ENCODE results near the gene CCDC190. TPM values are rescaled to one million over a fixed set of nuclear protein-coding genes. Genes with fewer than 3 reads are reported as not detected.

CCDC190 gene
- total and polyA plus RNA-seq, 3 donors from 2014 or later: 0.19 to 1.6 (median 1.2) TPM

DNA sequence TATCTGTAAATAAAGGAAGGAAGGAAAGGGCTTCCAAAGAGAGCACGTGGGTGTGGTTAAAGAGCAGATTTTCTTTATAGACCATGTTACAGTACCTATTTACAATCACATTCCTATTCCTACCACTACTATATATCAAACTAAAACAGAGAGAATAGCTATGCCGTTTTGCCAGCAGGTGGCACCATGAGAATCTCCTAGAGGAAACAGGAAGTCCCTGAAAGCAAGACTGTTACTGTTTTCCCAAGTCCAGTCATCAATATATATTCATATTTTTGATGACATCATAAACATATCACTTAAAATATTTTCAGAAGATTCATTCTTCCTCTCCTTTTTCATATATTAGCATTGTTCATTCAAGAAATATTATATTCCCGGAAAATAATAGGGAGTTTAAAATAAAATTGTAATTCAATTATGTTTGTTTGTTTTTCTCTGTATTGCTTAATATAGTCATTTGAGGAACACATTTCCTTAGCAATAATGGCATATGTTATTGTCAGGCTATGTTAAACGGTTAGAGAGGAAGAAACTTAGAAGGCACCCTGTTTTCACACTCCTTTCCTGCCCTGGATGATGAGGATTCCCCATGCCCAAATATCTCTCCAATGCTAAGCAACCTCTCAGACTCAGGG lies 6.6 kb downstream of the CCDC190 start:
- WGBS, 2 donors: 42% methylated on average over 4 of the region's 4 CpGs
- H3K4me3 ChIP-seq: no peak overlapping the region
- TF ChIP-seq, protein P1, sequence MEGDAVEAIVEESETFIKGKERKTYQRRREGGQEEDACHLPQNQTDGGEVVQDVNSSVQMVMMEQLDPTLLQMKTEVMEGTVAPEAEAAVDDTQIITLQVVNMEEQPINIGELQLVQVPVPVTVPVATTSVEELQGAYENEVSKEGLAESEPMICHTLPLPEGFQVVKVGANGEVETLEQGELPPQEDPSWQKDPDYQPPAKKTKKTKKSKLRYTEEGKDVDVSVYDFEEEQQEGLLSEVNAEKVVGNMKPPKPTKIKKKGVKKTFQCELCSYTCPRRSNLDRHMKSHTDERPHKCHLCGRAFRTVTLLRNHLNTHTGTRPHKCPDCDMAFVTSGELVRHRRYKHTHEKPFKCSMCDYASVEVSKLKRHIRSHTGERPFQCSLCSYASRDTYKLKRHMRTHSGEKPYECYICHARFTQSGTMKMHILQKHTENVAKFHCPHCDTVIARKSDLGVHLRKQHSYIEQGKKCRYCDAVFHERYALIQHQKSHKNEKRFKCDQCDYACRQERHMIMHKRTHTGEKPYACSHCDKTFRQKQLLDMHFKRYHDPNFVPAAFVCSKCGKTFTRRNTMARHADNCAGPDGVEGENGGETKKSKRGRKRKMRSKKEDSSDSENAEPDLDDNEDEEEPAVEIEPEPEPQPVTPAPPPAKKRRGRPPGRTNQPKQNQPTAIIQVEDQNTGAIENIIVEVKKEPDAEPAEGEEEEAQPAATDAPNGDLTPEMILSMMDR (IDR thresholded peaks at IDR 0.05): peak; percentile 28 to 73 (median 50)
- TF ChIP-seq POLR2A (IDR thresholded peaks at IDR 0.05): no peak

DNA sequence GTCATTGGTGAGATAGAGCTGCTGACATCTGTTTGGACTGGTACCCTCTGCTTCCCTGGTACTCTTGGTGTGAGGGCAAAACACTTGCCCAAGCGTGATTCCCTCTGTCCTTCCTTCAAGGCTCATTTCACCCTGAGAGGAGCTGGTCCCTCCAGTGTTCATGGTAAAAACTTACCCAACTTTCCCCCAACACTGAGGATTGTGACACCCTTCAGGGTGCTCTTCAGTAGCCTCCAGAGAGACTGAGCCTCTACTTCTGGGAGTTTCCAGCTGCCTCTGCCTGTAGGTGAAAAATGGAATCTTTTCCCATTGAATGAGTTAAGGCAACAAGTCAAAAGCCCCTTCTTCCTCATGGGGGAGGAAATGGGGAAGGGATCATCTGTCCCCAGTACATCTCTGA lies 9.6 kb downstream of the CCDC190 start:
- no peak for DNase-seq
- Histone ChIP-seq H3K27ac (no peak overlapping the region), H3K9me3 (no peaks in the 10 kb centered on the region), H3K4me3 (no peak overlapping the region), H3K27me3 (no peaks in the 10 kb centered on the region), H3K36me3 (ENCODE audit: low read depth, missing control alignments) (no peaks in the 10 kb centered on the region), H3K4me1 (no peaks in the 10 kb centered on the region)
- TF ChIP-seq, protein P1 (IDR thresholded peaks at IDR 0.05): no peak
- no peak for TF ChIP-seq POLR2A (IDR thresholded peaks at IDR 0.05)
- intact Hi-C loops (cut with DNase I; ENCODE audit: low total_unique reads): loop anchor here (10.0 kb wide), 1 partner anchor 463 kb away; no protein-coding TSS in a partner anchor
- 83 to 100% methylated on average over 1 of the region's 1 CpG for WGBS, 2 donors

More for the DNA sequence above, 6.6 kb downstream of the CCDC190 start:
- no peaks in the 10 kb centered on the region for H3K4me1 ChIP-seq
- H3K9me3 ChIP-seq: no peaks in the 10 kb centered on the region
- H3K27ac ChIP-seq: no peak overlapping the region
- H3K27me3 ChIP-seq: no peaks in the 10 kb centered on the region
- H3K36me3 ChIP-seq (ENCODE audit: low read depth, missing control alignments): no peaks in the 10 kb centered on the region
- DNase-seq: peak; percentile 79
- intact Hi-C loops (cut with DNase I; ENCODE audit: low total_unique reads): loop anchor here (10.0 kb wide), 1 partner anchor 460 kb away; no protein-coding TSS in a partner anchor

DNA sequence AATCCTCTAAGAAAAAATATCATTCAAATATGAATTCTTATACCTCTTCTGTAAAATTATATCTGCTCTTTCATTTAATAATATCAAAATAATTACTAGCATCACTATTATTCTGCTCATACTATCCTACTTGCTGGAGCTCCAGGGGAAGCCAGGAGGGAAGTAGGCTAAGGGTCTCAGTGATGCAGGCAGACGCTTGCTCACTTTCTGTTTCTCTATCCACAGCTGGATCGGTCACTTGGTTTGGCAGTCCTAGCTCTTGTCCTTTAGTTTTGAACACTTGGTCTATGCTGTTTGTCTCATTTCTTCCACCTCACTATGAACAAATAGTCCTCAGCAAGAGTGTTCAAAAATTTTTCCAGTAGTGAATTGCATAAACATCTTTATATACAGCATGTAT lies 11.3 kb downstream of the CCDC190 start:
- DNase-seq: no peak
- no peaks in the 10 kb centered on the region for H3K4me1 ChIP-seq
- H3K9me3 ChIP-seq: no peaks in the 10 kb centered on the region
- no peak overlapping the region for H3K4me3 ChIP-seq
- intact Hi-C loops (cut with DNase I; ENCODE audit: low total_unique reads): loop anchor here (10.0 kb wide), 1 partner anchor 465 kb away; no protein-coding TSS in a partner anchor
- no peak overlapping the region for H3K27ac ChIP-seq
- WGBS, 2 donors: 65 to 75% methylated on average over 2 of the region's 2 CpGs
- no peak for TF ChIP-seq POLR2A (IDR thresholded peaks at IDR 0.05)
- TF ChIP-seq, protein P1 (IDR thresholded peaks at IDR 0.05): no peak
- no peaks in the 10 kb centered on the region for H3K27me3 ChIP-seq
- H3K36me3 ChIP-seq (ENCODE audit: low read depth, missing control alignments): no peaks in the 10 kb centered on the region

DNA sequence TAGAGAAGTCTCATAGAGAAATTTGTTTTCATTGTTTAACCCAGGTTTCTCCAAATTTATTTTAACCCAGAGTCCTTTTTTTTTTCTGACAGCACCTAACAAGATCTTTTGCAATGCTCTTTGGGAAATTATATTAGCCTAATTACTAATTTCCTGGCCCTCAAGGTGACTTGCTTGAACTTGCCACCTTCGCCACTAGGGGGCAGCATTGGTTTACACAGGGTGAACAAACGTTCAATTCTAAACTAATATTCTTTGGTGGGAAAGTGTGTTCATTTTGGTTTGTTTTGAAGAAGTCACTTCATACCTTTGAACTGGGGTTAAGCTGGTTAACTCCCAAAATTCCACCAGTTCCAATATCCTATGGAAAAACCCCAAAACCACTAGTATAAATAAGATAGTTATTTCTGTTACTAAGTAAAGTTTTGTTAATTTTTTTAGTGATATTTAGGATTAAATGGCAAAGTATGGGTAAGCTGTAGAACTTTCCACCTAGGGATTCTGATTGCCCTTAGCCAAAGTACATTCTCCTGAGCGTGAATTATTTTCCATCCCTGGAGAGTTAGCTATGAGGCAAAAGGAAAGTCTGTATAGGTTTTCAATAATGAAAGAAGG lies 13.0 kb downstream of the CCDC190 start:
- intact Hi-C loops (cut with DNase I; ENCODE audit: low total_unique reads): no loop called here
- Histone ChIP-seq H3K4me3 (no peak overlapping the region), H3K27ac (no peak overlapping the region), H3K27me3 (no peaks in the 10 kb centered on the region), H3K4me1 (no peaks in the 10 kb centered on the region), H3K36me3 (ENCODE audit: low read depth, missing control alignments) (no peaks in the 10 kb centered on the region), H3K9me3 (no peaks in the 10 kb centered on the region)
- peak; percentile 90 for DNase-seq
- WGBS, 2 donors: 19 to 21% methylated on average over 3 of the region's 3 CpGs
- no peak for TF ChIP-seq POLR2A (IDR thresholded peaks at IDR 0.05)
- TF ChIP-seq, protein P1 (IDR thresholded peaks at IDR 0.05): peak; percentile 71 to 100 (median 92)
